ENCODE measurements around the gene PSMD8.

DNA sequence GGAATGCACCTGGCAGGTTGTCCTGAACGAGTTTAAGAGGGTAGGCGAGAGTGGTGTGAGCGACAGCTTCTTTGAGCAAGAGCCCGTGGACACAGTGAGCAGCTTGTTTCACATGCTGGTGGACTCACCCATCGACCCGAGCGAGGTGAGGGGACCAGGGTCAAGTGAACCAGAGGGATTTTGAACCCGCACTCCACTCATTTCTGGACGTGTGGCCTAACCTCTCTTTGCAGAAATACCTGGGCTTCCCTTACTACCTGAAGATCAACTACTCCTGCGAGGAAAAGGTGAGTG is 37.1 kb upstream of the PSMD8 start:
- TF ChIP-seq, protein P1, sequence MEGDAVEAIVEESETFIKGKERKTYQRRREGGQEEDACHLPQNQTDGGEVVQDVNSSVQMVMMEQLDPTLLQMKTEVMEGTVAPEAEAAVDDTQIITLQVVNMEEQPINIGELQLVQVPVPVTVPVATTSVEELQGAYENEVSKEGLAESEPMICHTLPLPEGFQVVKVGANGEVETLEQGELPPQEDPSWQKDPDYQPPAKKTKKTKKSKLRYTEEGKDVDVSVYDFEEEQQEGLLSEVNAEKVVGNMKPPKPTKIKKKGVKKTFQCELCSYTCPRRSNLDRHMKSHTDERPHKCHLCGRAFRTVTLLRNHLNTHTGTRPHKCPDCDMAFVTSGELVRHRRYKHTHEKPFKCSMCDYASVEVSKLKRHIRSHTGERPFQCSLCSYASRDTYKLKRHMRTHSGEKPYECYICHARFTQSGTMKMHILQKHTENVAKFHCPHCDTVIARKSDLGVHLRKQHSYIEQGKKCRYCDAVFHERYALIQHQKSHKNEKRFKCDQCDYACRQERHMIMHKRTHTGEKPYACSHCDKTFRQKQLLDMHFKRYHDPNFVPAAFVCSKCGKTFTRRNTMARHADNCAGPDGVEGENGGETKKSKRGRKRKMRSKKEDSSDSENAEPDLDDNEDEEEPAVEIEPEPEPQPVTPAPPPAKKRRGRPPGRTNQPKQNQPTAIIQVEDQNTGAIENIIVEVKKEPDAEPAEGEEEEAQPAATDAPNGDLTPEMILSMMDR (IDR thresholded peaks at IDR 0.05 in 8 of 11, conservative IDR thresholded peaks at IDR 0.05 in 3 of 11) = no peak
- no peak for TF ChIP-seq POLR2A (IDR thresholded peaks at IDR 0.05)

Measured in spleen (tissue), 7 donors.